ENCODE data around the gene AMPH. TPM values are rescaled to one million over a fixed set of nuclear protein-coding genes. Genes with fewer than 3 reads are reported as not detected.

Gene AMPH
- not detected for total RNA-seq

DNA sequence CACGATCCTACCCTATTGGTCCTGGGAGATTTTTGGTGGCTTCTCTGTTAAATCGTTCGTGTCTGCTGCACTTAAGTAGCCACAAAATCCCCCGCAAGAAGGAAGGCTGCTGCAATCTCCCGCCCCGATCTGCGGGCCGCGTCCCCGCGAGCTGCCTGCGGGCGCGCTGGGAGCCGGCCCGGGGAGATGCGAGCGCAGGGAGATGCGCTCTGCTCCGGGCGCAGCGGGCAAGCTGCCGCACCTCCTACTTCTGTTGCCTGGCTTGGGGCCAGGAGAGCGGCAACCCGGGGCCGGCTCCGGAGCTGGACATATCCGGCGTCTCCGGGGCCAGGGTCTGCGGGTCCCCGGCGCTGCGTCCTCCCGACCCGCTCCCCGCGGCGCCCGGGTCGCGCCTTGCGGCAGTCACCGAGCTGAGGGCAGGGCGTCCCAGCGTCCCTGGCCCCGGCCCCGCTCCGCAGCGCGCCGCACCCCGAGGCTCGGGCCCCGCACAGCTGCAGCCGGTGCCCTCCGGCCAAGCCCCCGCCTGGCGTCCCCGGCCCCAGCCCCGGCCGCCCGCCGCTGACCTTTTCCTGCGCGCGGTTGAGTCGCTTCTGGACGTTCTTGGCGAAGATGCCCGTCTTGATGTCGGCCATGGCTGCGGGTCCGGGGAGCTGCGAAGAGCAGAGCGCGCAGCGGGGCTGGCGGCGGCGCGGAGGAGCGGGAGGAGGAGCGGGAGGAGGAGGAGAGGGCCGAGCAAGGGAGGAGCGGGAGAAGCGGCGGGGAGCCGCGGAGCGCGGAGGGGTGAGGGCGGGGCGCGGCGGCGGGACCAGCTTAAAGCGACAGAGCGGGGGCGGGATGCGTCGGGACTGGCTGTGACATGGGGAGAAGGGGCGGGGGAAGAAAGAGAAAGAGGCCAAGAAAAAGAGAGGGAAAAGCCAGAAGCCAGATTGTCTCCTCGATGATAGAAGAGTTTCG is at the start of gene AMPH:
TSS of gene AMPH (minus strand) at position 654 of the 954 bp plus-strand sequence. CDS start at position 632, 22 bp downstream.
- peak in 2 of 3 donors; percentile 12 to 19 for DNase-seq (ENCODE audit: low read depth in 2 of 3, low spot score in 2 of 3)

GRCh38 chr7:38679419-38679818 is 48.2 kb upstream of the AMPH start:
- DNase-seq (ENCODE audit: low read depth in 2 of 3, low spot score in 2 of 3) = no peak

- no peak for DNase-seq (ENCODE audit: low read depth in 2 of 3, low spot score in 2 of 3)
Observed at GRCh38 chr7:38678698-38679054, 47.5 kb upstream of the AMPH start.

GRCh38 chr7:38677981-38678697 is 47.0 kb upstream of the AMPH start:
- no peak for DNase-seq (ENCODE audit: low read depth in 2 of 3, low spot score in 2 of 3)

- no peak for DNase-seq (ENCODE audit: low read depth in 2 of 3, low spot score in 2 of 3)
Observed at GRCh38 chr7:38675494-38676106, 44.4 kb upstream of the AMPH start.

- DNase-seq (ENCODE audit: low read depth in 2 of 3, low spot score in 2 of 3) = no peak
Observed at GRCh38 chr7:38674513-38674912, 43.3 kb upstream of the AMPH start.

- no peak for DNase-seq (ENCODE audit: low read depth in 2 of 3, low spot score in 2 of 3)
Observed at GRCh38 chr7:38673795-38674194, 42.6 kb upstream of the AMPH start.

- DNase-seq (ENCODE audit: low read depth in 2 of 3, low spot score in 2 of 3) = peak in 2 of 3 donors; percentile 23 to 41
Observed at GRCh38 chr7:38671911-38672905, 41.0 kb upstream of the AMPH start.

DNA sequence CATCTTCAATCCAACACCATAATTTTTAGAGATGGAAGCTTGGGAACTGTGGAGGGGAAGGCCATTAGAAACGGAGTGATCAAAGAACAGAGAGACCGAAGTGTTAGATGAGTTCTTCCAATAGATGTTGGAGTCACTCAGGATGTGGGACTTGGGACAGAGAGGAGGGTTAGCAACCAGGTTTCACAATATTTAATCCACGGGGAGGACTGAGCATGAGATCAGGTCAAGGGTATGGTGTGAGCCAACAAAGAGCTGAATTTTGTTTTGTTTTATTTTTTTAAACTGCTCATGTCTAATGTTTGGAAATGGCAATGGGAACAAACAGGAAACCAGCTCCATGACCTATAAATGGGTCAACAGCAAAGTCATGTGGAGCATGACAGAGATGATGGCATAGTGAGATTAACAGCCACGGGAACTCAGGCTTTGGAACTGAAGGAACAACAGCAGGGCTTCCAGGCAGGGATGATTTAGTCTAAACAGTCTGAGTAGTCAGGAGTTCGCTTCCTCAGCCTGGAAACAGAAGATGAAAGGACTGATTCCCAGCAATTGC is 38.9 kb upstream of the AMPH start:
- no peak for DNase-seq (ENCODE audit: low read depth in 2 of 3, low spot score in 2 of 3)

GRCh38 chr7:38664972-38665371 is 33.8 kb upstream of the AMPH start:
- DNase-seq (ENCODE audit: low read depth in 2 of 3, low spot score in 2 of 3) = no peak

DNA sequence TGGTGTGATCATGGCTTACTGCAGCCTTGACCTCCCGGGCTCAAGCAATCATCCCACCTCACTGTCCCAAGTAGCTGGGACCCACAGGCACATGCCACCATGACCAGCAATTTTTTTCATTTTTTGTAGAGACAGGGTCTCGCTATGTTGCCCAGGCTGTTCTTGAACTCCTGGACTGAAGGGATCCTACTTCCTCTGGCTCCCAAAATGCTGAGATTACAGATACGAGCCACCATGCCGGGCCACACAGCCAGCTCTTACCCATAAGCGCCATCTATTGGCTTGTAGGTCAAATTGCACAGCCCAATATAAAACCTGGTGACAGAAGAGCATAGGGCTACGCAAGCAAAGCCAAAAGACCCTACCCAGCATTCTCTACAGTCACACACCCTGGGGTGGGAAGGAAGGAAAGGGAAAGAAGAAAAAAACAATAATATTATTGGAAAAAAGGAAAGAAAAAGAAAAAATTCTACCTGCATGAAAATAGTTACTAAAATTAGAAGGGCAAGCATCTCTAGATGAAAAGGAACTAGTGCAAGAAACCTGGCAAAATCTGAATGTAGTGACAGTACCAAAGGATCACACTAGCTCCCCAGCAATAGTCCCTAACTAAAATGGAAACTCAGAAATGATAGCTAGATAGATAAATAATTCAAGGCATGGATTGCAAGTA is 29.4 kb upstream of the AMPH start:
- peak in 2 of 3 donors; percentile 25 to 59 for DNase-seq (ENCODE audit: low read depth in 2 of 3, low spot score in 2 of 3)

DNA sequence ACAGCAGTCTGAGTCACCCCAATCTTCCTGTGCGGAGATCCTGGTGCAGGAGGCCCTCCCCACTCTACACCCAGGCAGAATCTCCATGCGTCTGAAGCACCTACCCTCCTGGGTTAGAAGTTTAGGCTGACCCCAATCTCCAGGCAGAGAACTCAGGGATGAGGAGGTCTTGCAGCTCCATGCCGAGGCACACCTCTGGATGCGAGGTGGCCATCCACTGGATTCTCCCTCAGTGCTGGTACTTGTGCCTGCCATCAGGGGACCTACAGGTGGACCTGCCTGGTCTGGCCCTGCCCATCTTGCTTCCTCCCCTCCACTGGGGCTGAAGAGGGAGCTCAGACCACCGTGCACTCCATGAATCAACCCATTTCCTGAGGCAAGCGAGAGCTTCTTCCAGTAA is 28.8 kb upstream of the AMPH start:
- no peak for DNase-seq (ENCODE audit: low read depth in 2 of 3, low spot score in 2 of 3)

DNA sequence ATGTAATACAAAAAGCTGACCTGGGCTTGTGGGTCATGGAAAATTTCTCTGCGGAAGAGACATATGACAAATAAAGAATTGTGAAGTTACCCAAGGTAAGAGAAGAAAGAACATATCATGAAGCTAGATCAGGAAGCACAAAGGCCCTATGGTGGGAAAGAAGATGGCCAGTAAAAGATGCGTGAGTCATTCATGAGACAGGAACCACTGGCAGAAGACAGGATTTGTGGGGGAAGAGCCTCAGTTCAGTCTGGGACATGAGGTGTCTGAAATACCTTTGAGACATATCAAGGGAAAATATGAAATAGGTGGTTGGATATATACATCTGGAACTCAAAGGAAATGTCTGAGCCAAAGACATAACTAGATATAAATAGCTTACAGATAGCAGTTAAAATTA is 27.7 kb upstream of the AMPH start:
- DNase-seq (ENCODE audit: low read depth in 2 of 3, low spot score in 2 of 3) = no peak

- no peak for DNase-seq (ENCODE audit: low read depth in 2 of 3, low spot score in 2 of 3)
Observed at GRCh38 chr7:38656968-38657367, 25.8 kb upstream of the AMPH start.

DNA sequence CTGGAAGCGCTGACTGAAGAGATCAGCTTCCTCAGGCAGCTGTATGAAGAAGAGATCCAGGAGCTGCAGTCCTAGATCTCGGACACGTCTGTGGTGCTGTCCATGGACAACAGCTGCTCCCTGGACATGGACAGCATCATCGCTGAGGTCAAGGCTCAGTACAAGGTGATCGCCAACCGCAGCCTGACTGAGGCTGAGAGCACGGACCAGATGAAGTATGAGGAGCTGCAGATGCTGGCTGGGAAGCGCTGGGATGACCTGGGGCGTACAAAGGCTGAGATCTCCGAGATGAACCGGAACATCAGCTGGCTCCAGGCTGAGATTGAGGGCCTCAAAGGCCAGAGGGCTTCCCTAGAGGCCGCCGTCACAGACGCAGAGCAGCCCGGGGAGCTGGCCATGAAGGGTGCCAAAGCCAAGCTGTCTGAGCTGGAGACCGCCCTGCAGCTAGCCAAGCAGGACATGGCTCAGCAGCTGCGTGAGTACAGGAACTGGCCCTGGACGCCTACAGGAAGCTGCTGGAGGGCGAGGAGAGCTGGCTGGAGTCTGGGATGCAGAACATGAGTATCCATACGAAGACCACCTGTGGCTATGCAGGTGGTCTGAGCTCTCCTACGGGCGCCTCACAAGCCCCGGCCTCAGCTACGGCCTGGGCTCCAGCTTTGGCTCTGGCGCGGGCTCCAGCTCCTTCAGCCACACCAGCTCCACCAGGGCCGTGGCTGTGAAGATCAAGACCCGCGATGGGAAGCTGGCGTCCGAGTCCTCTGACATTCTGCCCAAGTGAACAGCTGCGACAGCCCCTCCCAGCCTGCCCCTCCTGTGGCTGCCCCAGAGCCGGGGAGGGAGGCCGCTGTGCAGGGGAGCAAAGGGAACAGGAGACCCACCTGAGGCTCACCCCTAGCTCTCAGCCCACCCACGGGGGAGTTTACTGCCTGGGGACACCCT is 24.9 kb upstream of the AMPH start:
- DNase-seq (ENCODE audit: low read depth in 2 of 3, low spot score in 2 of 3) = no peak

GRCh38 chr7:38637957-38638356 is 6.8 kb upstream of the AMPH start:
- DNase-seq (ENCODE audit: low read depth in 2 of 3, low spot score in 2 of 3) = no peak

- no peak for DNase-seq (ENCODE audit: low read depth in 2 of 3, low spot score in 2 of 3)
Observed at GRCh38 chr7:38632411-38632810, 1.2 kb upstream of the AMPH start.

Data from hematopoietic multipotent progenitor cell (in vitro differentiated cells).